Panc1 (cell line): Measurements from ENCODE around the gene KCNG2. TPM values are rescaled to one million over a fixed set of nuclear protein-coding genes. Genes with fewer than 3 reads are reported as not detected.

ENCODE experiments used
- ATAC-seq: fragments of 200-7000 bp; cut with Tn5 transposase; 2 replicates; pipeline ENCODE4 v1.9.1; 2020; ENCODE audit warnings: mild to moderate bottlenecking, moderate library complexity
- BruUV-seq: library from RNA; stranded (reverse); fragments of 400-500 nt; replicated peaks from 2 replicates; lab custom pipeline; 2021; lab: Mats Ljungman, UMichigan
- CTCF ChIA-PET: fragments of 300-600 bp; sonication (Branson Sonifier 250); formaldehyde crosslinking; loops from one replicate; lab custom pipeline; 2022; ENCODE audit warnings: antibody characterized with exemption; lab: Charles Lee
- POLR2A ChIA-PET: fragments of 300-600 bp; sonication (Branson Sonifier 250); formaldehyde crosslinking; loops from one replicate; lab custom pipeline; 2022; ENCODE audit warnings: antibody characterized with exemption; lab: Charles Lee
- DNase-seq: peaks from one replicate; pipeline ENCODE4 v3.0.0-alpha.2; 2010; ENCODE audit warnings: low read depth, low spot score
- H3K27ac ChIP-seq: 2 replicates; pipeline ENCODE4 v1.5.1; 2011; ENCODE audit warnings: mild to moderate bottlenecking, low read length, inconsistent platforms
- H3K27me3 ChIP-seq: fragments of 200-500 bp; sonication (Bioruptor generic); 2 replicates; pipeline ENCODE4 v1.6.0; 2014; ENCODE audit warnings: low read length, inconsistent platforms; ENCODE audit not compliant: control insufficient read depth, insufficient read depth
- H3K36me3 ChIP-seq: fragments of 200-500 bp; sonication (Bioruptor generic); 2 replicates; pipeline ENCODE4 v1.5.1; 2014; ENCODE audit warnings: inconsistent platforms, mild to moderate bottlenecking, low read length, moderate library complexity; ENCODE audit not compliant: control insufficient read depth, insufficient read depth
- H3K4me1 ChIP-seq: 2 replicates; pipeline ENCODE4 v1.5.1; 2011; ENCODE audit warnings: inconsistent platforms, mild to moderate bottlenecking, low read length, moderate library complexity; ENCODE audit not compliant: control insufficient read depth, insufficient read depth
- H3K4me3 ChIP-seq, 2 experiments: 2 replicates each; pipeline ENCODE4 v1.5.1; 2011 to 2012; ENCODE audit warnings: low read depth in 2 of 2, low read length in 2 of 2, mild to moderate bottlenecking in 2 of 2, inconsistent platforms in 1 of 2, moderate library complexity in 1 of 2
- H3K9me3 ChIP-seq: fragments of 200-500 bp; sonication (Bioruptor generic); 2 replicates; pipeline ENCODE4 v1.5.1; 2014; ENCODE audit warnings: low read depth, mild to moderate bottlenecking, inconsistent platforms, low read length, moderate library complexity; ENCODE audit not compliant: control insufficient read depth, insufficient read depth
- POLR2AphosphoS5 ChIP-seq: IDR thresholded peaks from 2 replicates; pipeline ENCODE4 v1.6.1; 2012; ENCODE audit warnings: mild to moderate bottlenecking, low read depth, low read length, moderate library complexity
- SIN3A ChIP-seq: IDR thresholded peaks from 2 replicates; pipeline ENCODE4 v1.6.1; 2012; ENCODE audit warnings: low read depth, mild to moderate bottlenecking, low read length, moderate library complexity, borderline replicate concordance; ENCODE audit not compliant: insufficient read depth
- TCF7L2 ChIP-seq: IDR thresholded peaks from 2 replicates; pipeline ENCODE4 v1.6.1; 2011; ENCODE audit warnings: mild to moderate bottlenecking, low read depth, low read length, inconsistent platforms
- in situ Hi-C: cut with HindIII; loops from 2 replicates; pipeline ENCODE4 v1.10.0; 2016; ENCODE audit warnings: low sequenced_read_pairs, low pct_unique_long_range_greater_than_20kb
- intact Hi-C: fragments of 100-400 bp; cut with micrococcal nuclease; formaldehyde crosslinking; loops from one replicate; pipeline ENCODE4 v1.10.0; 2022; ENCODE audit not compliant: unreplicated experiment
- total RNA-seq: library from RNA; stranded (reverse); gene quantifications from one replicate; pipeline ENCODE4 v1.2.1, GENCODE V29; 2021; ENCODE audit not compliant: unreplicated experiment
- TF ChIP-seq, protein P1 (sequence below): fragments of 450-650 bp; IDR thresholded peaks from 2 replicates; pipeline ENCODE4 v1.5.1; 2017; ENCODE audit warnings: mild to moderate bottlenecking
- TF ChIP-seq, protein P2 (sequence below), 2 experiments: IDR thresholded peaks; 2 replicates each; pipeline ENCODE4 v1.6.1; 2011 to 2012; ENCODE audit warnings: low read depth in 2 of 2, control low read depth in 1 of 2, low read length in 1 of 2, mild to moderate bottlenecking in 1 of 2, moderate library complexity in 1 of 2; ENCODE audit not compliant: insufficient read depth in 1 of 2

The KCNG2 gene
- total RNA-seq, 1 experiment from 2014 or later, result not detected

GRCh38 chr18:79887181-79888000, 89.7 kb downstream of the KCNG2 start:
- BruUV-seq, result no TSS peak
- 0 out of 2 replicates have a peak, but pooled peaks cover 4% of the 10 kb centered on the region for H3K9me3 ChIP-seq
- ATAC-seq, result 0 out of 2 replicates have a peak, but pooled peaks have one; percentile 49
- CTCF ChIA-PET, result no interaction called here
- POLR2A ChIA-PET, result no interaction called here
- intact Hi-C loops (no loop called here), in situ Hi-C loops (no loop called here)
- no peaks in the 10 kb centered on the region for H3K4me1 ChIP-seq
- H3K27me3 ChIP-seq, result no peaks in the 10 kb centered on the region
- no peaks in the 10 kb centered on the region for H3K36me3 ChIP-seq
- no peak overlapping the region for H3K4me3 ChIP-seq
- H3K27ac ChIP-seq, result no peak overlapping the region
- DNase-seq, result no peak
- TF ChIP-seq SIN3A (no peak), TCF7L2 (no peak), POLR2AphosphoS5 (no peak)
- TF ChIP-seq, protein P1, sequence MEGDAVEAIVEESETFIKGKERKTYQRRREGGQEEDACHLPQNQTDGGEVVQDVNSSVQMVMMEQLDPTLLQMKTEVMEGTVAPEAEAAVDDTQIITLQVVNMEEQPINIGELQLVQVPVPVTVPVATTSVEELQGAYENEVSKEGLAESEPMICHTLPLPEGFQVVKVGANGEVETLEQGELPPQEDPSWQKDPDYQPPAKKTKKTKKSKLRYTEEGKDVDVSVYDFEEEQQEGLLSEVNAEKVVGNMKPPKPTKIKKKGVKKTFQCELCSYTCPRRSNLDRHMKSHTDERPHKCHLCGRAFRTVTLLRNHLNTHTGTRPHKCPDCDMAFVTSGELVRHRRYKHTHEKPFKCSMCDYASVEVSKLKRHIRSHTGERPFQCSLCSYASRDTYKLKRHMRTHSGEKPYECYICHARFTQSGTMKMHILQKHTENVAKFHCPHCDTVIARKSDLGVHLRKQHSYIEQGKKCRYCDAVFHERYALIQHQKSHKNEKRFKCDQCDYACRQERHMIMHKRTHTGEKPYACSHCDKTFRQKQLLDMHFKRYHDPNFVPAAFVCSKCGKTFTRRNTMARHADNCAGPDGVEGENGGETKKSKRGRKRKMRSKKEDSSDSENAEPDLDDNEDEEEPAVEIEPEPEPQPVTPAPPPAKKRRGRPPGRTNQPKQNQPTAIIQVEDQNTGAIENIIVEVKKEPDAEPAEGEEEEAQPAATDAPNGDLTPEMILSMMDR, result no peak
- TF ChIP-seq, protein P2, sequence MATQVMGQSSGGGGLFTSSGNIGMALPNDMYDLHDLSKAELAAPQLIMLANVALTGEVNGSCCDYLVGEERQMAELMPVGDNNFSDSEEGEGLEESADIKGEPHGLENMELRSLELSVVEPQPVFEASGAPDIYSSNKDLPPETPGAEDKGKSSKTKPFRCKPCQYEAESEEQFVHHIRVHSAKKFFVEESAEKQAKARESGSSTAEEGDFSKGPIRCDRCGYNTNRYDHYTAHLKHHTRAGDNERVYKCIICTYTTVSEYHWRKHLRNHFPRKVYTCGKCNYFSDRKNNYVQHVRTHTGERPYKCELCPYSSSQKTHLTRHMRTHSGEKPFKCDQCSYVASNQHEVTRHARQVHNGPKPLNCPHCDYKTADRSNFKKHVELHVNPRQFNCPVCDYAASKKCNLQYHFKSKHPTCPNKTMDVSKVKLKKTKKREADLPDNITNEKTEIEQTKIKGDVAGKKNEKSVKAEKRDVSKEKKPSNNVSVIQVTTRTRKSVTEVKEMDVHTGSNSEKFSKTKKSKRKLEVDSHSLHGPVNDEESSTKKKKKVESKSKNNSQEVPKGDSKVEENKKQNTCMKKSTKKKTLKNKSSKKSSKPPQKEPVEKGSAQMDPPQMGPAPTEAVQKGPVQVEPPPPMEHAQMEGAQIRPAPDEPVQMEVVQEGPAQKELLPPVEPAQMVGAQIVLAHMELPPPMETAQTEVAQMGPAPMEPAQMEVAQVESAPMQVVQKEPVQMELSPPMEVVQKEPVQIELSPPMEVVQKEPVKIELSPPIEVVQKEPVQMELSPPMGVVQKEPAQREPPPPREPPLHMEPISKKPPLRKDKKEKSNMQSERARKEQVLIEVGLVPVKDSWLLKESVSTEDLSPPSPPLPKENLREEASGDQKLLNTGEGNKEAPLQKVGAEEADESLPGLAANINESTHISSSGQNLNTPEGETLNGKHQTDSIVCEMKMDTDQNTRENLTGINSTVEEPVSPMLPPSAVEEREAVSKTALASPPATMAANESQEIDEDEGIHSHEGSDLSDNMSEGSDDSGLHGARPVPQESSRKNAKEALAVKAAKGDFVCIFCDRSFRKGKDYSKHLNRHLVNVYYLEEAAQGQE (IDR thresholded peaks at IDR 0.05; ENCODE audit: insufficient read depth in 1 of 2, low read depth in 2 of 2, low read length in 1 of 2), result no peak

- H3K4me1 ChIP-seq, result no peaks in the 10 kb centered on the region
- intact Hi-C loops, result no loop called here
- 0 out of 2 replicates have a peak, but pooled peaks cover 6% of the 10 kb centered on the region for H3K9me3 ChIP-seq
- ChIA-PET CTCF (interaction anchor here (0.6 kb wide), 1 partner anchor 71 kb away, joined by 3 read pairs; no protein-coding TSS in a partner anchor), POLR2A (no interaction called here)
- BruUV-seq, result no TSS peak
- DNase-seq, result no peak
- H3K27ac ChIP-seq, result no peak overlapping the region
- H3K4me3 ChIP-seq, result no peak overlapping the region
- TF ChIP-seq SIN3A (no peak), TCF7L2 (no peak)
- no peak for ATAC-seq
- H3K36me3 ChIP-seq, result no peaks in the 10 kb centered on the region
- no peaks in the 10 kb centered on the region for H3K27me3 ChIP-seq
- in situ Hi-C loops, result no loop called here
These were observed 90.3 kb downstream of the KCNG2 start for GRCh38 chr18:79888016-79888415.

DNA sequence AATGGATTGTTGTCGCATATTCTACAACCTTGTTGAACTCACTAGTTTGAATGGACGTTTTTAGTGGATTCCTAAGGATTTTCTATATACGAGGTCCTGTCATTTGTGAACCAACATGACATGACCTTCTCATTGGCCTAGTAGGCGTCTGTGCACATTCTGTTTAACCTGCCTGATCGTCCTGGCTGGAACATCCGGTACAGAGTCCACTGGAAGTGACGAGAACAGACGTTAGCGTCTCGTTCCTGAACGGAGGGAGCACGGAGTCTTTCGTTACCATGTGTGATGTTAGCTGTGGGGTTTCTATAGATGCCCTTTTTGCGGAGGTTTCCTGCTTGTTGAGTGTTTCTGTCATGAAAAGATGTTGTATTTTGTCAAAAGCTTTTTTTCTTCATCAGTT, 91.8 kb downstream of the KCNG2 start:
- H3K27me3 ChIP-seq, result no peaks in the 10 kb centered on the region
- TF ChIP-seq SIN3A (no peak), POLR2AphosphoS5 (no peak), TCF7L2 (no peak)
- TF ChIP-seq, protein P1, result no peak
- TF ChIP-seq, protein P2 (IDR thresholded peaks at IDR 0.05; ENCODE audit: insufficient read depth in 1 of 2, low read depth in 2 of 2, low read length in 1 of 2), result no peak
- intact Hi-C loops, result no loop called here
- in situ Hi-C loops, result no loop called here
- H3K4me1 ChIP-seq, result no peaks in the 10 kb centered on the region
- BruUV-seq, result no TSS peak
- CTCF ChIA-PET, result no interaction called here
- ATAC-seq (no peak), DNase-seq (no peak)
- POLR2A ChIA-PET, result no interaction called here
- no peaks in the 10 kb centered on the region for H3K36me3 ChIP-seq
- H3K27ac ChIP-seq, result no peak overlapping the region
- H3K4me3 ChIP-seq, result no peak overlapping the region
- peaks cover 16% of the 10 kb centered on the region; the same call in 1 of the 2 replicates for H3K9me3 ChIP-seq
